GM18526 (cell line): Measurements from ENCODE around the gene DRC1.

ENCODE experiments used
- POLR2A ChIP-seq: IDR thresholded peaks from 3 replicates; pipeline ENCODE4 v1.6.1; 2011; ENCODE audit not compliant: insufficient read length; ENCODE audit errors: extremely low read depth

DRC1 gene

GRCh38 chr2:26429779-26430578, 28.3 kb downstream of the DRC1 start:
- no peak for TF ChIP-seq POLR2A

DNA sequence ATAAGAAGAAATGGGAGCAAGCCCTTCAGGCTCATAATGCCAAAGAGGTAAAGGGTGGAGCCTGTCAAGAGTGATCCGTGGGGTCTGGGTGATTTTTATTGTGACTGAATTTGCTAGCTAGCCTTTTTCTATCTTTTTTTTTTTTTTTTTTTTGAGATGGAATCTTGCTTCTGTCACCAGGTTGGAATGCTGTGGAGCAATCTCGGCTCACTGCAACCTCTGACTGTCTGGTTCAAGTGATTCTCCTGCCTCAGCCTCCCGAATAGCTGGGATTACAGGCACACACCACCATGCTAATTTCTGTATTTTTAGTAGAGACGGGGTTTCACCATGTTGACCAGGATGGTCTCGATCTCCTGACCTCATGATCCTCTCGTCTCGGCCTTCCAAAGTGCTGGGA, 29.1 kb downstream of the DRC1 start:
- no peak for TF ChIP-seq POLR2A

GRCh38 chr2:26432363-26432762, 30.6 kb downstream of the DRC1 start:
- no peak for TF ChIP-seq POLR2A

- no peak for TF ChIP-seq POLR2A
Observed at GRCh38 chr2:26432859-26433258, 31.1 kb downstream of the DRC1 start.

- no peak for TF ChIP-seq POLR2A
Observed at GRCh38 chr2:26435106-26435505, 33.4 kb downstream of the DRC1 start.

DNA sequence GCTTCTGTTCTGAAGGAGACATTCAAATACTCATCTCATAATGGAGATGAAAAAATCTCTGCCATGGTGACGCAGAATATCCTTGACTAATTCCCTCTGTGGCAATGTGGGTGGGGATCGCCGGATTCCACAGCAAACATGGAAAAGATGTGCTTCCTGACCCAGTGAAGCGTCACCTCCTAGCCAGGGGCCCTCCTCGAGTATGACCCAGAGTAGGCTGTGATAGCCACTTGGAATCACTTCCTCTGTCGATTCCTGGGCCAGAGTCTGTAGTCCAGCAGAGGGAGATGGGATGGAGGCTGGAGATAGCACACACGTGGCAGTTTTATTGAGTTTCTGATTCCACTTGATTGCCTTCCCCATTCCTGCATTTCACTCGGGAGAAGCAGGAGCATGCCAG, 36.8 kb downstream of the DRC1 start:
- no peak for TF ChIP-seq POLR2A

DNA sequence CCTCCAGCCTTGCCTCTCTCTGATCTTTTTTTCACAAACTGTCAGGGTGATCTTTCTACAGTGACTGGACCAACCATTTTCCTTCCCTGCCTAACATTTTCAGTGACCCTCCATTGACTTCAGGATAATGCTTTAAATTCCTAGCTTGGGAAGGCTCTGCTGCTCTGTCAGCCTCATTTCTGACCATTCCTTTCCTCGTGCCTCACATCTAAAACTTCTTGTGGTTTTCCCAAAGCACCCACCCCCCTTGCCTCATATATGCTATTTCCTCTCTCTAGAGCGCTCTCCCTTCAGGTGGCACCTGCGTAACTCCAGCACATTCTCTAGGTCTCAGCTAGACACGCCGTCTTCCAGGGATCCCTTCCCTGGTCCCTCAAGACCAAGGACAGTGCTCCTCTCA, 37.2 kb downstream of the DRC1 start:
- no peak for TF ChIP-seq POLR2A

DNA sequence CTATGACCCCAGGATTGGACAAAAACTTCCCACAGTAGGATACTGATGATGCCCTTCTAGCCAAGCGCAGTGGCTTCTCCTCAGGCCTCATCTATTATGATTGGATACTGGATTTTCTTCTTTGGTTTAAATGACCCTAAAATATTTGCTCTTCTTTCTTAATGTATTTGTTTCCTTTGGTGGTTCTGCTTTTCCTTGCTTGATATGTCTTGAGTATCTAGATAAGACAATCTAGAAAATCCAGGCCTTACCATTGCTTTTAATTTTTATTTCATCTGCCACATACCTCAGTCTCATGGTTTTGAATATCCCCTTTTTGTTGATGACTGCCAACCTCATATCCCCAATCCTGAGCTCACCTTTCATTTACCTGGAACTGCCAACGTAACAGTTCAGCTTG, 40.6 kb downstream of the DRC1 start:
- TF ChIP-seq POLR2A, result no peak

GRCh38 chr2:26442707-26443106, 41.0 kb downstream of the DRC1 start:
- no peak for TF ChIP-seq POLR2A

DNA sequence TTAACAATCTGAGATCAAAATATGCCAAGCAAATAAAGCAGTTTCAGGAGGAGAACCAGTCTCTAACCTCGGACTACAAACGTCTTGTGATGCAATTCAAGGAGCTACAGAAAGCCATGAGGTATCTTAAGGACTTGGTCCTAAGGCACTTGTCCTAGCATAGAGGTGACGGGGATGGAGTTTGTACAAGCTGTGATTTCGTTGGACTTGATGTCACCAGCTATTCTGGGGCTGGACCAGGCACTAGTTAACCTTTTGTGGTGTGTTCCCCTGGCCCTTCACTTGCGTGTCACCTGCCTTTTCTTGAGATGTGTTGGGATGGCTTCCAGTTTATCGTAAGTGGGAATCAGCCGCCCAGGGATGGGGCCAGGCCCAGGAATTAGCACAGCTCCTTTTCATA, 42.5 kb downstream of the DRC1 start:
- no peak for TF ChIP-seq POLR2A

DNA sequence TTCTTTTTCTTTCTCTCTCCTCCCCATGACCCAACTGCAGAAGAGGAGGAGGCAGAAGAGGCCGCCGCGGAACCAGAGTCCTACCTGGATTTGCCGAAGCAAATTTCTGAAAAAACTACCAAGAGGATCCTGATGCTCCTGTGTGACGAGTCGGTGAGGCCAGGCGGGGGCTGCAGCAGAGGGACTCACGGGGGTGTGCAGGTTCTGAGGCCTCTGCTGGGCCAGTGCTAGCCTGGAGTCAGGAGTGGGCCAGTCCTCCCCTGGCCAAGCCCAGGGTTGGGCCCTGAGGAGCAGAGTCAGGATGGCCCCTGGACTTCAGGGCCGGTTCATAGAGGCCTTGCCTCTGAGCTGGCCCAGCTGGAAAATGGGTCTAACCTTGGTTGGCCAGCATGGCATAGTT, 46.9 kb downstream of the DRC1 start:
- no peak for TF ChIP-seq POLR2A

GRCh38 chr2:26449278-26450030, 47.7 kb downstream of the DRC1 start:
- TF ChIP-seq POLR2A, result no peak

DNA sequence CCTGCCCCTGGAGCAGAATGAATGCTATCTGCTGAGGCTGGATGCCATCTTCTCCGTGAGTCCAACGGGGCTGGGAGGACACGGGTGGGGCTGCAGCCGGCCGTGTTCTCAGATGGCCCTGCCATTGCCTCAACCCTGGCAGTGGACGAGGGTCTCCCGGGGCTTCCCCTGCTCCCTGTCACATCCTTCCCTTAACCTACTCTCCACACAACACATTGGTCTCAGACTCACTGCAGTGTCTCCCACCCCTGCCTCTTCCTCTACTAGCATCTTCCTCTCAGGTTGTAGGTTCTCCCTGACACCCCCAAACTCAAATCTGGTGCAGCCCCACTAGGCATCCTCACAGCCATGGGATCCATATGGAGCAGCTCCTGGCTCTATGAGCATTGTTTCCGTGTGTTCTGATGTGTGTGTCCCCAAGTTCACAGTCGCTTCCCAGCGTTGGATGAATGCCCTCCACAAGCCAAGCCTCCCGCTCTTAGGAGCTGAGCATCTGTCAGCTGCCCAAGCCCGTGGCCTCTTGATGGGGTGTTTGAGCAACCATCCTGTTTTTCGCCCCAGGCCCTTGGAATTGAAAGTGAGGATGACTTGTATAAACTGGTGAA, 48.4 kb downstream of the DRC1 start:
- TF ChIP-seq POLR2A, result no peak

DNA sequence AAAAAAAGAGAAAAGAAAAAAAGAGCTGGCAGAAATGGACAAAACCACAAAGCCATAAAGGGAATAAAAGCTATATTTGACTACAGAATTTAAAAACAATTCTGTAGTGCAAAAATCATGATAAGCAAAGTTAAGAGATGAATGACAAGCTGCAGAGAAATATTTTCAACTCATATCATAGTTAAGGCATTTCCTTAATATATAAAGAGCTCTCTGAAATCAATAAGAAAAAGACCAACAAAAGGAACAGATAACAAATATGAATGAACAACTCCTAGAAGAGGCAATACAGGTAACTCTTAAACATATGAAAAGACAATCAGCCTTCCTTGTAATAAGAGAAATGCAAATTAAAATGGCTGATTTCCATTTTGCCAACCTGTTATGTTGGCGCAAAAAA, 50.0 kb downstream of the DRC1 start:
- TF ChIP-seq POLR2A, result no peak

DNA sequence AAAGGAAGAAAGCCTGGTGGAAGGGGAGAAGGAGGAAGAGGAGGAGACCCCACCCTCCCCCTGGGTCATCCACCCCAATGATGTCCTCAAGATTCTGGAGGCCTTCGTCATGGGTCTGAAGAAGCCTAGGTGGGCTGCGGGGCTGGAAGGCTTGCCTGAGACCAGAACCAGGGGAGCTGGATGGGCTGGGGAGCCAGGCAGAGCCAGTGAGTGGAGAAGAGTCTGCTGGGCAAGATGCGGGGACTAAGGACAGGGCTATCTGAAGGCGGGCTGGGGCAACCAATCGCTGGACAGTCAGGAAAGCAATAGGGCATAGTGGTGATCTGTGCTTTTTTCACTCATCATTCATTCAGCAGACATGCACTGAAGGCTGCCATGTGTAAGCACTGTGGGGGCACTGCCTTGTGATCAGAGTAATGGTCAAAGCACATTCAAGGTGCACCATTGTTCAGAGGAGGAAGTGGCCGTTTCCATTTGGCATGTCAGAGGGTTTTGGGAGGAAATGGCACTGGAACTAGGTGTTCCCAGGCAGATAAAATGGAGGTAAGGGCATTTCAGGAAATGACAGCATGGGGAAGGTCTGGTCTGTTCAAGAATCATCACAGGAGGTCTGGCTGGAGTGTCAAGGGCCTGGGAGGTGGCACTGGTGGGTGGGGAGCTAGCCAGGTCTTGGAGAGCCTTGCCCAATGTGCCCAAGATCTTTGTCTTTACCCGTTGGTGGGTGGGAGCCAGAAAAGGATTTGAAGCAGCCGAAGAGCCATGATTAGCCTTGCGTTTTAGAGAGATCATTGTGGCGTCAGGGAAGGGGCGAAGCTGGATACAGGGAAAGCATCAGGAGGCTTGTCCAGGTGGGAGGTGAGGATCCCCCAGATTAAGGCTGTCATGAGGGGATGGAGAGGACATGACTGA, 52.0 kb downstream of the DRC1 start:
- no peak for TF ChIP-seq POLR2A
